SK-N-SH (cell line): ENCODE data around the gene LRRC70.

ENCODE experiments used
- ELF1 ChIP-seq: IDR thresholded peaks from 2 replicates; pipeline ENCODE4 v1.4.0; 2012
- EZH2phosphoT487 ChIP-seq: fragments of 200-600 bp; sonication (generic); IDR thresholded peaks from 2 replicates; pipeline ENCODE4 v1.6.1; 2017; ENCODE audit warnings: low read depth, mixed run types, mild to moderate bottlenecking, antibody characterized with exemption, moderate library complexity, borderline replicate concordance
- FOSL2 ChIP-seq: IDR thresholded peaks from 2 replicates; pipeline ENCODE4 v1.4.0; 2012; ENCODE audit warnings: low read depth, mild to moderate bottlenecking, moderate library complexity, borderline replicate concordance
- FOXM1 ChIP-seq: IDR thresholded peaks from 2 replicates; pipeline ENCODE4 v1.4.0; 2012; ENCODE audit warnings: low read depth, mild to moderate bottlenecking
- MXI1 ChIP-seq: IDR thresholded peaks from 2 replicates; pipeline ENCODE4 v1.6.1; 2012; ENCODE audit warnings: mild to moderate bottlenecking, low read depth, low read length, improper control_type of control experiment
- NRF1 ChIP-seq: IDR thresholded peaks from 2 replicates; pipeline ENCODE4 v1.6.1; 2012; ENCODE audit warnings: low read depth, mild to moderate bottlenecking, low read length
- POLR2AphosphoS5 ChIP-seq: IDR thresholded peaks from 2 replicates; pipeline ENCODE4 v1.6.1; 2012; ENCODE audit warnings: low read depth, low read length
- REST ChIP-seq: IDR thresholded peaks from 2 replicates; pipeline ENCODE4 v1.6.1; 2012; ENCODE audit warnings: mild to moderate bottlenecking, low read depth, low read length, moderate library complexity
- SIN3A ChIP-seq: IDR thresholded peaks from 2 replicates; pipeline ENCODE4 v1.6.1; 2012; ENCODE audit warnings: low read depth, mild to moderate bottlenecking, low read length, moderate library complexity, borderline replicate concordance
- TAF1 ChIP-seq: IDR thresholded peaks from 2 replicates; pipeline ENCODE4 v1.6.1; 2012; ENCODE audit warnings: low read depth, mild to moderate bottlenecking, low read length, moderate library complexity, borderline replicate concordance
- TCF12 ChIP-seq: IDR thresholded peaks from 2 replicates; pipeline ENCODE4 v1.4.0; 2012
- TEAD4 ChIP-seq: IDR thresholded peaks from 2 replicates; pipeline ENCODE4 v1.4.0; 2012; ENCODE audit warnings: mild to moderate bottlenecking, borderline replicate concordance; ENCODE audit not compliant: insufficient read depth
- YY1 ChIP-seq: IDR thresholded peaks from 2 replicates; pipeline ENCODE4 v1.4.0; 2012; ENCODE audit warnings: low read depth, mild to moderate bottlenecking
- TF ChIP-seq, protein P1 (sequence below): fragments of 200-600 bp; sonication (generic); IDR thresholded peaks from 2 replicates; pipeline ENCODE4 v1.6.1; 2017; ENCODE audit warnings: antibody characterized with exemption, mild to moderate bottlenecking, moderate library complexity

DNA sequence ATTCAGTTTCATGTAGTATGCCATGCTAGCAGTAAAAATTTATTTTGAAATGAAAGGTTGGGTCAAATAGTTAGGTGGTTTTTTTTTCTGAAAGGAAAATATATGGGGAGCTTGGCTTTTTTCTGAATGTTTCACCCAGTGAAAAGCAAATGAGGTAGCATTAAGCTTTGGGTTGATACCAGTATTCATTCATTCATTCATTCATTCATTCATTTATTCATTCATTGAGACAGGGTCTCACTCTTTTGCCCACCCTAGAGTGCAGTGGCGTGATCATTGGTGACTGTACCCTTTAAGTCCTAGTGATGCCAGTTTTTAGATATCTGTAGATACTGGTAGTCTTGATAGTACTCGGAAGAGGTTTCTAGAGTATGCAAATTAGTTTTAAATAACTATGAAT lies 42.4 kb upstream of the LRRC70 start:
- TF ChIP-seq, protein P1, sequence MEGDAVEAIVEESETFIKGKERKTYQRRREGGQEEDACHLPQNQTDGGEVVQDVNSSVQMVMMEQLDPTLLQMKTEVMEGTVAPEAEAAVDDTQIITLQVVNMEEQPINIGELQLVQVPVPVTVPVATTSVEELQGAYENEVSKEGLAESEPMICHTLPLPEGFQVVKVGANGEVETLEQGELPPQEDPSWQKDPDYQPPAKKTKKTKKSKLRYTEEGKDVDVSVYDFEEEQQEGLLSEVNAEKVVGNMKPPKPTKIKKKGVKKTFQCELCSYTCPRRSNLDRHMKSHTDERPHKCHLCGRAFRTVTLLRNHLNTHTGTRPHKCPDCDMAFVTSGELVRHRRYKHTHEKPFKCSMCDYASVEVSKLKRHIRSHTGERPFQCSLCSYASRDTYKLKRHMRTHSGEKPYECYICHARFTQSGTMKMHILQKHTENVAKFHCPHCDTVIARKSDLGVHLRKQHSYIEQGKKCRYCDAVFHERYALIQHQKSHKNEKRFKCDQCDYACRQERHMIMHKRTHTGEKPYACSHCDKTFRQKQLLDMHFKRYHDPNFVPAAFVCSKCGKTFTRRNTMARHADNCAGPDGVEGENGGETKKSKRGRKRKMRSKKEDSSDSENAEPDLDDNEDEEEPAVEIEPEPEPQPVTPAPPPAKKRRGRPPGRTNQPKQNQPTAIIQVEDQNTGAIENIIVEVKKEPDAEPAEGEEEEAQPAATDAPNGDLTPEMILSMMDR: no peak
- no peak for TF ChIP-seq ELF1
- no peak for TF ChIP-seq TCF12
- no peak for TF ChIP-seq REST
- no peak for TF ChIP-seq SIN3A
- TF ChIP-seq POLR2AphosphoS5: no peak
- TF ChIP-seq YY1: no peak
- TF ChIP-seq TEAD4: no peak
- no peak for TF ChIP-seq NRF1
- no peak for TF ChIP-seq MXI1
- TF ChIP-seq EZH2phosphoT487: no peak
- no peak for TF ChIP-seq FOXM1
- no peak for TF ChIP-seq TAF1
- TF ChIP-seq FOSL2: no peak
